A673 (cell line): ENCODE results near the gene TMEM212. TPM values are rescaled to one million over a fixed set of nuclear protein-coding genes. Genes with fewer than 3 reads are reported as not detected.

ENCODE experiments used
- BruUV-seq: library from RNA; stranded (reverse); fragments of 400-500 nt; replicated peaks from 2 replicates; lab custom pipeline; 2021; lab: Mats Ljungman, UMichigan
- CTCF ChIA-PET: fragments of 300-600 bp; sonication (Branson Sonifier 250); formaldehyde crosslinking; loops from one replicate; lab custom pipeline; 2022; ENCODE audit warnings: antibody characterized with exemption; lab: Charles Lee
- POLR2A ChIA-PET: fragments of 300-600 bp; sonication (Branson Sonifier 250); formaldehyde crosslinking; loops from one replicate; lab custom pipeline; 2022; ENCODE audit warnings: antibody characterized with exemption; ENCODE audit not compliant: low non-redundant PET; lab: Charles Lee
- DNase-seq: peaks from one replicate; pipeline ENCODE4 v3.0.0-alpha.2; 2015; ENCODE audit warnings: low spot score
- H3K27ac ChIP-seq: fragments of 200-600 bp; sonication (generic); 2 replicates; pipeline ENCODE4 v1.5.1; 2016; ENCODE audit warnings: mixed run types, low read depth, mild to moderate bottlenecking, mixed read lengths, antibody characterized with exemption, low read length; ENCODE audit not compliant: poor library complexity, severe bottlenecking
- H3K27me3 ChIP-seq: fragments of 200-600 bp; sonication (generic); replicated peaks from 2 replicates; pipeline ENCODE4 v1.6.1; 2017; ENCODE audit warnings: mixed run types, low read depth, mild to moderate bottlenecking, mixed read lengths, antibody characterized with exemption, low read length; ENCODE audit not compliant: insufficient read depth, poor library complexity
- H3K36me3 ChIP-seq: fragments of 200-600 bp; sonication (generic); 2 replicates; pipeline ENCODE4 v1.6.1; 2016; ENCODE audit warnings: mixed run types, mild to moderate bottlenecking, mixed read lengths, antibody characterized with exemption, low read length; ENCODE audit not compliant: insufficient read depth, poor library complexity, severe bottlenecking
- H3K4me1 ChIP-seq: fragments of 200-600 bp; sonication (generic); 2 replicates; pipeline ENCODE4 v1.6.1; 2017; ENCODE audit warnings: mixed run types, mild to moderate bottlenecking, mixed read lengths, antibody characterized with exemption, low read length; ENCODE audit not compliant: insufficient read depth, poor library complexity, severe bottlenecking
- H3K4me3 ChIP-seq: fragments of 200-600 bp; sonication (generic); 2 replicates; pipeline ENCODE4 v1.5.1; 2016; ENCODE audit warnings: low read depth, mixed run types, mild to moderate bottlenecking, mixed read lengths, low read length; ENCODE audit not compliant: poor library complexity, severe bottlenecking
- H3K9me3 ChIP-seq: fragments of 200-600 bp; sonication (generic); 2 replicates; pipeline ENCODE4 v1.6.1; 2016; ENCODE audit warnings: mixed run types, low read depth, mild to moderate bottlenecking, mixed read lengths, antibody characterized with exemption, low read length; ENCODE audit not compliant: poor library complexity, severe bottlenecking
- EZH2 ChIP-seq: fragments of 200-600 bp; sonication (generic); IDR thresholded peaks from 2 replicates; pipeline ENCODE4 v1.6.1; 2017; ENCODE audit warnings: borderline replicate concordance, low read depth, mild to moderate bottlenecking, mixed read lengths, antibody characterized with exemption, low read length; ENCODE audit not compliant: poor library complexity, severe bottlenecking
- intact Hi-C: fragments of 100-400 bp; cut with micrococcal nuclease; formaldehyde crosslinking; loops from one replicate; pipeline ENCODE4 v1.10.0; 2022; ENCODE audit not compliant: unreplicated experiment
- total RNA-seq: library from RNA; stranded (reverse); gene quantifications from 2 replicates; pipeline ENCODE4 v1.2.3, GENCODE V29; 2021
- TF ChIP-seq, protein P1 (sequence below): fragments of 300-800, 200-600 bp; sonication (generic); conservative IDR thresholded peaks from 2 replicates; pipeline ENCODE4 v1.5.1; 2017; ENCODE audit warnings: low read depth, mild to moderate bottlenecking, antibody characterized with exemption, low read length, moderate library complexity, mixed read lengths

Gene TMEM212
- total RNA-seq, 1 experiment from 2014 or later: not detected

DNA sequence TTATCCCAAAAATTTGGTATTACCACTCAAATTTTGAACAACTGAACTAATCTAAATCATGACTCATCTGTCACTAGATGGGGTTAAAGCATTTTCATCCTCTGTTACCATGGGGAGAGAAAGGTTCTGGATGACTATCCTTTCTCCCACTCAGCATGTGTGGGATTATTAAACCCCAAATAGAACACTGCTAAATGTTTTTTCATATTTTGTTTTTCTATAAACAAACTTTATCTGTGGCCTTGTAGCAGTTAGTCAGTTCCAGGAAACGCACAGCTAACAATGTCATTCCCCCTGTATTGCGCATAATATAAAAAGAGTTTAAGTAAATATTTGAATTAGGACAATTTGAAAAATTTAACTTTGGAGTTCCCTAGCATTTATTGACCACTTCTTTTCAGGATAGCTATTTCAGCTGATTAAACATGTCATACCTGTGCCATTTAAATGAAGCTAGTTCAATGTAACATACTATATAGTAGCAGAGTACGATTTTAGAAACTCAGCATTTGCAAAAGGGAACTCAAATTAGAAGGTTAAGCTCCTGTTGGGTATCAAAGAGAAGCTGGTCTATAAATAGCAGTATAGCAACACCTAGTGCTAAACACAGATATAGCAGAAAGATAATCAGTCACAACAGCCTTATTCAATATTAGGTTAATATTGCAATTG, 9.2 kb upstream of the TMEM212 start:
- Histone ChIP-seq H3K27me3 (no peaks in the 10 kb centered on the region), H3K36me3 (no peaks in the 10 kb centered on the region), H3K4me3 (no peak overlapping the region), H3K27ac (no peak overlapping the region), H3K9me3 (no peaks in the 10 kb centered on the region), H3K4me1 (peaks cover 14% of the 10 kb centered on the region)
- POLR2A ChIA-PET: interaction anchor here (0.6 kb wide), 1 partner anchor 872 kb away, joined by 4 read pairs; no protein-coding TSS in a partner anchor
- no TSS peak for BruUV-seq
- TF ChIP-seq, protein P1, sequence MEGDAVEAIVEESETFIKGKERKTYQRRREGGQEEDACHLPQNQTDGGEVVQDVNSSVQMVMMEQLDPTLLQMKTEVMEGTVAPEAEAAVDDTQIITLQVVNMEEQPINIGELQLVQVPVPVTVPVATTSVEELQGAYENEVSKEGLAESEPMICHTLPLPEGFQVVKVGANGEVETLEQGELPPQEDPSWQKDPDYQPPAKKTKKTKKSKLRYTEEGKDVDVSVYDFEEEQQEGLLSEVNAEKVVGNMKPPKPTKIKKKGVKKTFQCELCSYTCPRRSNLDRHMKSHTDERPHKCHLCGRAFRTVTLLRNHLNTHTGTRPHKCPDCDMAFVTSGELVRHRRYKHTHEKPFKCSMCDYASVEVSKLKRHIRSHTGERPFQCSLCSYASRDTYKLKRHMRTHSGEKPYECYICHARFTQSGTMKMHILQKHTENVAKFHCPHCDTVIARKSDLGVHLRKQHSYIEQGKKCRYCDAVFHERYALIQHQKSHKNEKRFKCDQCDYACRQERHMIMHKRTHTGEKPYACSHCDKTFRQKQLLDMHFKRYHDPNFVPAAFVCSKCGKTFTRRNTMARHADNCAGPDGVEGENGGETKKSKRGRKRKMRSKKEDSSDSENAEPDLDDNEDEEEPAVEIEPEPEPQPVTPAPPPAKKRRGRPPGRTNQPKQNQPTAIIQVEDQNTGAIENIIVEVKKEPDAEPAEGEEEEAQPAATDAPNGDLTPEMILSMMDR: peak; percentile 65
- no peak for TF ChIP-seq EZH2
- DNase-seq: peak; percentile 37
- CTCF ChIA-PET: interaction anchor here (1.0 to 1.6 kb wide), 6 partner anchors 156 to 784 kb away, joined by 3 to 6 read pairs (median 4); no protein-coding TSS in a partner anchor
- intact Hi-C loops: loop anchor here (2.0 to 5.0 kb wide), 4 partner anchors 129 to 872 kb away; no protein-coding TSS in a partner anchor

DNA sequence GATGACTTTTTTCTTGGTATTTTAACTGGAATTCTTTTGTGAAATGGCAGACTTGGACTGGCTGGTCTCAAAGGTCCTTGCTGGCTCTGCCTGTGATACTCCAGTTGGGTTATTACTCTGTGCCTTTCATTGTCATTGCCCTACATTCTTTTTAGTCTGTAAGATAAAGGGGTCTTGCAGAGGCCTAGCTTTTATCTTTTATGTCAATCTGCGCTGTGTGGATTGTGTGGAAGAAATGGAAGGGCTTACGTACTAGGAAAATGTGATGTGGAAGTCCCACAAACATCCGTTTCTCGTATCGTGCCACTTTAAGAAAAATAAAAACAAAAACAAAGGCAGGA, 8.7 kb upstream of the TMEM212 start:
- Histone ChIP-seq H3K27me3 (no peaks in the 10 kb centered on the region), H3K36me3 (no peaks in the 10 kb centered on the region), H3K9me3 (no peaks in the 10 kb centered on the region), H3K27ac (no peak overlapping the region), H3K4me3 (no peak overlapping the region), H3K4me1 (peaks cover 9% of the 10 kb centered on the region)
- ChIA-PET POLR2A (interaction anchor here (0.6 kb wide), 1 partner anchor 873 kb away, joined by 4 read pairs; no protein-coding TSS in a partner anchor), CTCF (interaction anchor here (1.0 to 1.6 kb wide), 6 partner anchors 157 to 785 kb away, joined by 3 to 6 read pairs (median 4); no protein-coding TSS in a partner anchor)
- intact Hi-C loops: loop anchor here (5.0 kb wide), 3 partner anchors 508 to 872 kb away; no protein-coding TSS in a partner anchor
- DNase-seq: no peak
- no TSS peak for BruUV-seq
- TF ChIP-seq, protein P1: no peak
- no peak for TF ChIP-seq EZH2

DNA sequence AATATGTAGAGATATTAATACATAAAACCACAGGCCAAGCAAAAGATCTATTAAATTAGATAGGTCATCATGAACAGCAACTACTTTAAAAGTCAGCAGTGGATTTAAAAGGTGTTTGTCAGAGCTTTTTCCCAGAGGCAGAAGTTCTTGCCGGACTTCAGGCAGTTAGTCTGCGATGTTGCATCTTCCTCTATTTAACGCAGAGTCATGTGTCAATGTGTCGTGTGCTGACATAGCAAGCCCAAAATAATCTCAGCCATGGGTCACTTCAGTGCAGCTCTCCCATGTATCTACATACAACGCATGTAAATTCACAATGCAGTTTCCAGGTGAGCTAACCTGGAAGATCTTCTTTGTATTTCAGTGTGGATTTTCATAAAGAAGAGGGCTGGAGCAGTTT, 8.0 kb upstream of the TMEM212 start:
- BruUV-seq: no TSS peak
- no peak overlapping the region for H3K27ac ChIP-seq
- peaks cover 4% of the 10 kb centered on the region for H3K4me1 ChIP-seq
- CTCF ChIA-PET: interaction anchor here (1.3 to 1.6 kb wide), 2 partner anchors 221 to 506 kb away, joined by 4 to 6 read pairs; no protein-coding TSS in a partner anchor
- intact Hi-C loops: no loop called here
- no peak for DNase-seq
- TF ChIP-seq, protein P1: no peak
- TF ChIP-seq EZH2: no peak
- H3K27me3 ChIP-seq: no peaks in the 10 kb centered on the region
- H3K4me3 ChIP-seq: no peak overlapping the region
- H3K36me3 ChIP-seq: no peaks in the 10 kb centered on the region
- no peaks in the 10 kb centered on the region for H3K9me3 ChIP-seq
- POLR2A ChIA-PET: no interaction called here
